Lower leg skin (tissue), 3 donors: ENCODE measurements around the gene NRG4.

Experiments
- POLR2A ChIP-seq, 2 donors: fragments of 450-650 bp; IDR thresholded peaks; one replicate each; pipeline ENCODE4 v1.6.1; 2016 to 2017; ENCODE audit warnings: antibody characterized with exemption in 2 of 2, mild to moderate bottlenecking in 1 of 2, moderate library complexity in 1 of 2
- TF ChIP-seq, protein P1 (sequence below), 3 donors: fragments of 450-650 bp; IDR thresholded peaks; one replicate each; pipeline ENCODE4 v1.5.1; 2016; ENCODE audit warnings: antibody characterized with exemption in 3 of 3, mild to moderate bottlenecking in 3 of 3, moderate library complexity in 2 of 3

DNA sequence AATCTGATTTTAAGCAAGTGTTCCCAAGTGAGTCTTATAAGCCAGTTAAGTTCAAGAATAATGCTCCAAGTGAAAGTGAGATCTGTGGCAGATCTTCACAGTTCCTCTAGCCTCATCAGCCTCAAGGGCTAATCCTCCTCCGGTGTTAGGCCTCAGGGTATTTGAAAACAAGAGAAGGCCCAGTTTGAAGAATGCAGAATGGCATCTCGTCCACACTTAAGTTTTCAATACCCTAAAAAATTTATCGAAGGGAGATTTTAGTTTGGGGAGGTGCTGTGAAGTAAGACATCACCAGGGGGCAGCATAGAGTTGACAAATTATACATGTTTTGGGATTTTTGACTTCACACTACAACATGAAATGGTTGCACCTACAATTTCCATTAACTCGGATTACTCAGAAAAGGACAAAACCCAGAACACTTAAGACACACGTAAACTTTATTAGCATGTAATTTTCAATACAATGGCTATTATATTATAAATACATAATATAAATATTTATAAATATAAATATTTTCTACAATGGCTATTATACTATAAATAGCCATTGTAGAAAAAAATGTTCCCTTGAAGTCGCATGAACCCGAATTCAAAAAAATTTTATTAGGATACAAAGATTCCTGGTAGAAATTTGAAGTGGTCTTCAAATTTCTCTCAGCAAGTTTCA is 45.2 kb upstream of the NRG4 start:
- TF ChIP-seq, protein P1, sequence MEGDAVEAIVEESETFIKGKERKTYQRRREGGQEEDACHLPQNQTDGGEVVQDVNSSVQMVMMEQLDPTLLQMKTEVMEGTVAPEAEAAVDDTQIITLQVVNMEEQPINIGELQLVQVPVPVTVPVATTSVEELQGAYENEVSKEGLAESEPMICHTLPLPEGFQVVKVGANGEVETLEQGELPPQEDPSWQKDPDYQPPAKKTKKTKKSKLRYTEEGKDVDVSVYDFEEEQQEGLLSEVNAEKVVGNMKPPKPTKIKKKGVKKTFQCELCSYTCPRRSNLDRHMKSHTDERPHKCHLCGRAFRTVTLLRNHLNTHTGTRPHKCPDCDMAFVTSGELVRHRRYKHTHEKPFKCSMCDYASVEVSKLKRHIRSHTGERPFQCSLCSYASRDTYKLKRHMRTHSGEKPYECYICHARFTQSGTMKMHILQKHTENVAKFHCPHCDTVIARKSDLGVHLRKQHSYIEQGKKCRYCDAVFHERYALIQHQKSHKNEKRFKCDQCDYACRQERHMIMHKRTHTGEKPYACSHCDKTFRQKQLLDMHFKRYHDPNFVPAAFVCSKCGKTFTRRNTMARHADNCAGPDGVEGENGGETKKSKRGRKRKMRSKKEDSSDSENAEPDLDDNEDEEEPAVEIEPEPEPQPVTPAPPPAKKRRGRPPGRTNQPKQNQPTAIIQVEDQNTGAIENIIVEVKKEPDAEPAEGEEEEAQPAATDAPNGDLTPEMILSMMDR (IDR thresholded peaks at IDR 0.05) = no peak
- no peak for TF ChIP-seq POLR2A (IDR thresholded peaks at IDR 0.05)
